ENCODE results near the gene SORBS1. TPM values are rescaled to one million over a fixed set of nuclear protein-coding genes. Genes with fewer than 3 reads are reported as not detected.
A peak's percentile ranks its signal among the peaks of the same experiment; 100 is the strongest.

The SORBS1 gene
- total RNA-seq, 1 donor from 2014 or later: 697 TPM

DNA sequence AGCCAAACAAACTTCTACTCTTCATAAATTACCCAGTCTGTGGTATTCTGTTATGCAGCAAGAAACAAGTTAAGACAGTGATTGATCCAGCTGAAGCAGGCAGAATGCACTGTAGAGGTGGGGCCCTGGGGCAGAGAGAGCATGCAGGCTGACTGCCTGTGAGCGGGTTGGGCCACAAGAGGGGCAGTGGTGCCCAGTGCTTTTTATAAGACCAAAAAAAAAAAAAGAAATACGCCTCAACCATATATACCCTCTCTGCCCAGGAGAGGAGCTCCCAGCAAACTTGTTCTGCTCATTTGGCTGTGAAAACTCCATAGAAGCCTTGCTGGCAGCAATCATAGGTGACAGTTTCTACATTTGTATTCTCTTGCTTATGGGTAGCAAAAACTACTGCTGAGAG lies 104.7 kb downstream of the SORBS1 start:
- peak; percentile 54 for ATAC-seq (ENCODE audit: poor library complexity)
- intact Hi-C loops (cut with DNase I): no loop called here
- DNase-seq: no peak

DNA sequence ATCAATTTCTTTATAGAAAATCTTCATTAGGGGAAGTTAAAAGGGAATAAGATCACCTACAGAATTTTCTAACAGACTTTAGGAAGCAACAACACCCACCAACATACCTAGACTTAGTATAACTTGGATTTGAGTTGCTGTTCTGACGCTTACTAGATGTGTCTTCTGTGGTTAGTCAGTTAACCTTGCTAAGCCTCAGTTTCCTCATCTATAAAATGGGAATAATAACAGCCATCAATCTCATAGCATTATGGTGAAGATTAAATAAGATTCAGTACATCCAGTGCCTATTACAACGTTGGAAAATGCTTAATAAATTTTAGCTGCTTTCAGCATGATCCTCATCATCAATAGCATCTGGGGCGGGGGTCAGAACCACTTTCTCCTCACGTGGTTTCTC lies 106.2 kb downstream of the SORBS1 start:
- ATAC-seq (ENCODE audit: poor library complexity) (no peak), DNase-seq (no peak)
- intact Hi-C loops (cut with DNase I): no loop called here

DNA sequence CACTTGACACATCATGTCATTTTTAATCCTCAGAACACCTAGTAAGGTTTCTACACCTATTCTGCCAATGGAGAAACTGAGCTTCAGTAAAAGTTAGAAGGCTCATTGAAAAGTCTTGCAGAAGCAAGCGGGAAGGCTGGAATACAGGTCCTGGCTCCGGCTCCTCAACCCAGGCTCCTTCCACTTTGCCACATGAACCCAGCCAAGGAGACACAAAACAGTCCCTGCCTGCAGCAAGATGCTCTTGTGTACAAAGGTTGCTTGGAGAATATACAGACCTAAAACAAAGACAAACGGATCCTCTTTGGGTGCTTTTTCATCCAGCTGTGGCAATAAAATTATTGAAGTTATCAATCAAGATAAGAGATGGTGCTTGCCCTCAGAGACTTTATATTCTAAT lies 106.8 kb downstream of the SORBS1 start:
- intact Hi-C loops (cut with DNase I): no loop called here

DNA sequence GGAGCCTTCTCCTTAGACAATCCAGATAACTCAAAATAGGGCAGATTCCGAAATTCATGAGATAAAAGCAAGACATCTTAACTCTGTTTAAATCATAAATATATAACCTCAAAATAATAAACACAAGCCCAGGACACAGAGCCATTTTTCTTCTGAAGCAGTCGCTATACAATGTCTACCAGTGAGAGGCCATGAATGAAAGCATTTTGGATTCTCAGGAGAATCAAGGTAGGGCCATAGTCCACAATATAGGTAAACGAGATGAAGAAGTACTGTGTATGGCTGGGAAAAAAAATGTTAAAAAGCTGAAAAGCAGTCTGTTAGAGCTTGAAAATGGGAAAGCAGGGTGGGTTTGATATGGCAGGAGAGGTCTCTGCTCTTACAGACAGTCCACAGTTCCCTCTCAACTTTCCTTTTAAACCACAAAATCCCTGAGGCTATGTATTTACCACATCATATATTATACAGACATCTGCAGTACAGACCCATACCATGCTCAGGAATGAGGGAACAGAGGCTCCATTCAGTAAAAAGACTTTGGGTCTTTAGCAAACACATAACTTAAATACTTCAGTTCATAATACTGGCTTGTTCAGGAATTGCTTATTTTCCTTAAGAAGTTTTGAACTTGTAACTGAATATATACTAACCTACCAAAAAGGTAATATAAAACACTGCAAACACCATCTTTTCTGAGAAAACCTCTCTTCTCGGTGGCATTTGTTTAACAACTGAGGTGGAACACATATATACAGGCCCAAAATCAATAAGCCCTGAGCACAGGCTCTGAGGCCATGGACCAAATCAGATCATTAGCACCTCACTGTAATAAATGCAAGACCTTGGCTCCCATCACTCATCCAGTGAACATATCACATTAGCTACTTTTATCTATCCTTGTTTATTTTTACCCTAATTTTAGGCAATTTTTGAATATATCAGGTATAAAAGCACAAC lies 109.3 kb downstream of the SORBS1 start:
- DNase-seq (no peak), ATAC-seq (ENCODE audit: poor library complexity) (no peak)
- intact Hi-C loops (cut with DNase I): no loop called here

More for the DNA sequence above, 106.8 kb downstream of the SORBS1 start:
- ATAC-seq (ENCODE audit: poor library complexity) (no peak), DNase-seq (no peak)

GRCh38 chr10:95451150-95451549 lies 110.0 kb downstream of the SORBS1 start:
- intact Hi-C loops (cut with DNase I): no loop called here
- ATAC-seq (ENCODE audit: poor library complexity): peak; percentile 62
- no peak for DNase-seq

DNA sequence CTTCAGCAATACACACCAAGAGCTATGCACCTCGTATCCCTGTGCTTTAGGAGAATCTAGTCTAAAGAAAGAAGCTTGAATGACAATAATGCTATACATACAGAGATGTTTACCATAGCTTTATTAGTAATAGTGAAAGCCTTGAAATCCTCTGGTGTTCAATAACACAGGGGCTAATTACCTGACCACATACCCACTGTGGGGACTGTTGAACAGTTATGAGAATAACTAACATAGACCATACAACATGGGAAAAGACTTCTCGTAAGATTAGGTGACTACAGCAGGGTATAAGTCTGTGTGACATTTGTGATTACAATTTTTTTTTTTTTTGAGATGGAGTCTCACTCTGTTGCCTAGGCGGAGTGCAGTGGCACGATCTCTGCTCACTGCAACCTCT lies 111.0 kb downstream of the SORBS1 start:
- ATAC-seq (ENCODE audit: poor library complexity) (no peak), DNase-seq (no peak)
- intact Hi-C loops (cut with DNase I): no loop called here

DNA sequence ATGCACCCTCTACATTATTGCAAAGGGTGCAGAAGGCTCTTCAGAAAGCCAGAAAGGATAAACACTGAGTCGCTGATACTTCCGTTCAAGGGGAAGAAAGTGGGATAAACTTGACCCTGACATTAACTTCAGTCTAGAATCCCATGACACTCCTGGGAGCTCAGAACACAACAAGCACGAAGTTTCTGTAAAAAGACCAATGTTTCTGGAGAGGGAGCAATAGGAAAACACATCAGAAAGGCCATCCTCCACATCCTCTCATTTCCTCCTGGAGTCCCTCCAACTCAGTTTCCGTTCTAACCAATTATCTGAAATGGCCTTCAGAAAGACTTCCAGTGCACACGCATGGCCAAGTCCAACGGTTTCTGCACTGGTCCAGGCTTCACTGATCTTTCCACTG lies 113.5 kb downstream of the SORBS1 start:
- intact Hi-C loops (cut with DNase I): no loop called here
- ATAC-seq (ENCODE audit: poor library complexity) (peak; percentile 2), DNase-seq (no peak)

- DNase-seq (no peak), ATAC-seq (ENCODE audit: poor library complexity) (peak; percentile 65)
- intact Hi-C loops (cut with DNase I): no loop called here
These were observed 115.2 kb downstream of the SORBS1 start for GRCh38 chr10:95445837-95446486.

DNA sequence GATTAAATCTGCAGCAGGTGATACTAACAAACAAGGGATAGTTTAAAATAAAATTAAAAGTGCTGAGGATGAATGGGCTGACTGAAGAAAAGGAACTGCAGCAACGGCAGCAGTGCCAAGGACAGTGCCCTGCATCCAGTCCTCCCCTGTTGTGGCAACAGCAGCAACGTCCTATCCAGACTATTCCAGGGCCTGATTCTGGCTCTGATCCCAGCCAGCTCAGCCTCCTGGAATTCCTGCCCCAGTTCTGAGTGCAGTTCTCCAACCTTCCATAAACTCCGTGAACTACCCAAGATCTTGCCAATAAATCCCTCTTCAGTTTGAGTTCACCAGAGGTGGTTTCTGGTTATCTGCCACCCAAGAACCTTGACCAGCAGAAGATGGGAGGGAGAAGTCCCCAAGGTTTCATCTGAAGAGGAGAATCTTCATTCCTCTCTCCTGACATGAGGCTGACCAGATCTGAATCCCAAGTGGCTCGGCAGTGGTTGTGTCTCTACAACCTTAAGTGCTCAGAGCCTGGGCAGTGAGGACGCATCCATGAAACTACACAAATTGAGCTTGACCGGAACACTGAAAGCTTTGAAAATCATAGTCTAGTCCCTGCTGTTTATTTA lies 115.8 kb downstream of the SORBS1 start:
- DNase-seq (peak; percentile 82), ATAC-seq (ENCODE audit: poor library complexity) (peak; percentile 89)
- intact Hi-C loops (cut with DNase I): no loop called here

DNA sequence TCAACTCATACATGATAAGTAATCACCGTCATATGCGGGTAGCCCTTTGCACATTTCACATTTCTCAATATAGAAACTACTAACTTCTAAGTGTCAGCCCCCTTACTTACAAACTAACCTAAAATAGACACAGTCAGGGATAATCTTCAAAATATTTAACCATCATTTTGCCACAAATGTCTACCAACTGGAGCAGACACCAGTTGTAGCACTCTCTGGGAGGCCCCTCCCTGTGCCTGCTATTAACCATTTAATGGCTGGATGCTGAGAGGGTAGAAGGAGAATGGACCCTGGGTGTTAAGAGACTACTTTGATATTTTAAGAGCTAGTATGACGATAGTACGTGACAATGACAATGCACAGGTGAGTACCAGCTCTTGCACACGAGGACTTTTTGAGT lies 116.4 kb downstream of the SORBS1 start:
- peak; percentile 22 for ATAC-seq (ENCODE audit: poor library complexity)
- intact Hi-C loops (cut with DNase I): no loop called here

DNA sequence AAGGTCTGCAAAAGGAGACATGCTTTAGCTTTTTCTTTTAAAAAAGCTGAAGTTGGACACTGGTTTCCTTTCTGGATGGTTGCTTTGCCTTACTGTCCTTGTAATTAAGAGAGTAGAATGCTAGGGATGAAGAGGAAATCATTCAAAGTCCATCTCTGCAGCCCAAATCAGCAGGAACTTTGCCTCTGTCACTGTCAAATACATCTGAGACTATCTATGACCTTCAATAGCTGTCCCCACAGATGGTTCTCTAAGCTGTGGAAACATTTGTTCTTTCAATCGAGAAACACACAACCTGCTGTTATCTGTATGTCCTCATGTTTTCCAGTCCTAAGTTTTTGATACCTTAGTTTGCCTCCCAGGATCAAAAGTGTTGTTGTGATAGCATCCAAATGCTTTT lies 117.5 kb downstream of the SORBS1 start:
- DNase-seq: no peak
- ATAC-seq (ENCODE audit: poor library complexity): no peak
- intact Hi-C loops (cut with DNase I): no loop called here

More for the DNA sequence above, 116.4 kb downstream of the SORBS1 start:
- no peak for DNase-seq

DNA sequence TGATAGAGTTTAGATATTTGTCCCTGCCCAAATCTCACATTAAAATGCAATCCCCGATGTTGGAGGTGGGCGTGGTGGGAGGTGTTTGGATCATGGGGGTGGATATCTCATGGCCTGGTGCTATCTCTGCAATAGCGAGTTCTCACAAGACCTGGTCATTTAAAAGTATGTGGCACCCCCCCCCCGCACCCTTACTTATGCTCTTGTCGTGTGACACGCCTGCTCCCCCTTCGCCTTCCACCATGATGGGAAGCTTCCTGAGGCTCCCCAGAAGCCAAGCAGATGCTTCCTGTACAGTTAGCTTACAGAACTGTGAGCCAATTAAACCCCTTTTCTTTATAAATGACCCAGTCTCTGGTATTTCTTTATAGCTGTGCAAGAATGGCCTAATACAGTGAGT lies 118.8 kb downstream of the SORBS1 start:
- intact Hi-C loops (cut with DNase I): no loop called here
- DNase-seq (no peak), ATAC-seq (ENCODE audit: poor library complexity) (no peak)

- DNase-seq: no peak
- intact Hi-C loops (cut with DNase I): no loop called here
- no peak for ATAC-seq (ENCODE audit: poor library complexity)
These were observed 119.6 kb downstream of the SORBS1 start for GRCh38 chr10:95441547-95441923.

GRCh38 chr10:95440756-95441546 lies 120.2 kb downstream of the SORBS1 start:
- intact Hi-C loops (cut with DNase I): no loop called here
- ATAC-seq (ENCODE audit: poor library complexity): peak; percentile 19

GRCh38 chr10:95440038-95440725 lies 121.0 kb downstream of the SORBS1 start:
- ATAC-seq (ENCODE audit: poor library complexity): no peak
- DNase-seq: no peak
- intact Hi-C loops (cut with DNase I): no loop called here

More at GRCh38 chr10:95440756-95441546, 120.2 kb downstream of the SORBS1 start:
- no peak for DNase-seq

GRCh38 chr10:95438781-95439180 lies 122.4 kb downstream of the SORBS1 start:
- intact Hi-C loops (cut with DNase I): no loop called here
- ATAC-seq (ENCODE audit: poor library complexity) (no peak), DNase-seq (no peak)

GRCh38 chr10:95437669-95438068 lies 123.5 kb downstream of the SORBS1 start:
- ATAC-seq (ENCODE audit: poor library complexity) (peak; percentile 62), DNase-seq (peak; percentile 72)
- intact Hi-C loops (cut with DNase I): no loop called here

GRCh38 chr10:95435548-95436279 lies 125.5 kb downstream of the SORBS1 start:
- ATAC-seq (ENCODE audit: poor library complexity) (peak; percentile 18), DNase-seq (no peak)
- intact Hi-C loops (cut with DNase I): no loop called here

Measured in Right ventricle myocardium superior (tissue), 1 donor.